ENCODE measurements around the gene STAM. TPM values are rescaled to one million over a fixed set of nuclear protein-coding genes. Genes with fewer than 3 reads are reported as not detected.

Gene STAM
- total and polyA plus RNA-seq, 8 donors = 6.8 to 49.2 (median 10.0) TPM

GRCh38 chr10:17758896-17759295, 114.9 kb downstream of the STAM start:
- Histone ChIP-seq H3K4me1 (peaks cover 0 to 19% (median 5%) of the 10 kb centered on the region in 4 donors), H3K9me3 (no peaks in the 10 kb centered on the region), H3K27ac (no peak overlapping the region), H3K4me3 (no peak overlapping the region), H3K36me3 (no peaks in the 10 kb centered on the region), H3K27me3 (no peaks in the 10 kb centered on the region)
- intact Hi-C loops (cut with DNase I; ENCODE audit: low total_unique reads) = no loop called here
- TF ChIP-seq POLR2A (IDR thresholded peaks at IDR 0.05) (no peak), CTCF (IDR thresholded peaks at IDR 0.05) (no peak), POLR2AphosphoS5 (IDR thresholded peaks at IDR 0.05) (no peak), EP300 (IDR thresholded peaks at IDR 0.05) (no peak)
- no peak for DNase-seq

DNA sequence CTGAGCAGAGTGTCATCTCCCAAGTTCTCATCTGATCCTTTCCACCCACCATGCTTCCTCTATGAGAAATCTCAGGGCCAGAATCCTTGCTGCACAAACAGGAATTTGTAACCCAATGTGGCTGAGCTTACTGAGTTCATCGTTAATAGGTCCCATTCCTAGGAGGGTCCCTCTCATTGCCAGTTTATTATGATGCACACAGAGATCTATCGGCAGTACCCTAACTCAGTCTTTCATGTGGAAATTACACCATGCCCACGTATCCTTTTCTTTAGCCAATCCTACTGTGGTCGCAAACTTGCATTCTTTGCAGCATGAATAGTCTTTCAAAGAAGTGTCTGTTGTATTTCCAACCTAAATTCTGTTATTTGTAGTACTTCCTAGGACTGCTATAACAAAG, 120.2 kb downstream of the STAM start:
- H3K27me3 ChIP-seq = no peaks in the 10 kb centered on the region
- H3K27ac ChIP-seq = no peak overlapping the region
- intact Hi-C loops (cut with DNase I; ENCODE audit: low total_unique reads) = no loop called here
- TF ChIP-seq CTCF (IDR thresholded peaks at IDR 0.05) = no peak
- TF ChIP-seq EP300 (IDR thresholded peaks at IDR 0.05) = no peak
- TF ChIP-seq POLR2A (IDR thresholded peaks at IDR 0.05) = no peak
- H3K9me3 ChIP-seq = no peaks in the 10 kb centered on the region
- WGBS, 5 donors = 63 to 73% (median 68%) methylated on average over 4 of the region's 4 CpGs
- DNase-seq = no peak
- H3K4me3 ChIP-seq = no peak overlapping the region
- peaks cover 0 to 2% (median 0%) of the 10 kb centered on the region in 4 donors for H3K4me1 ChIP-seq
- no peaks in the 10 kb centered on the region for H3K36me3 ChIP-seq

DNA sequence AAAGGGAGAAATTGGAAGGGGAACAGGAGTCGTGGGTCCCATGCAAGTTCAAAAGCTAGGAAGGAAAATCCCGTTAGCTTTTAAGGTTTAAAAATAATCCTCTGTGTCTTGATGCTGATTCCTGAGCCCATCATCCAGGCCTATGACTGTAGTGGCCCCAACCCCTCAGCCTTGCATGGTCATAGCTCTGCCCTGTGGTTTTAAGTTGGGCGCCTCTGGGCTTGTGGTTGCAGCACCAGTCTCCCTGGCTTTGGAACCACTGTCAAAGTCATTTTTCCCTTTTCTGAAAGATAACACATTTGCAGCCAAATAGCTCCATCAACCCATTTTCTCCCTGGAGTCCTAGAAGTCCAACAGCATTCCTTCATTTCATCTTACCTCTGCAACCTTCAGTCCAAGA, 121.7 kb downstream of the STAM start:
- Histone ChIP-seq H3K27me3 (no peaks in the 10 kb centered on the region), H3K36me3 (no peaks in the 10 kb centered on the region), H3K27ac (no peak overlapping the region), H3K4me3 (no peak overlapping the region), H3K4me1 (no peaks in the 10 kb centered on the region), H3K9me3 (no peaks in the 10 kb centered on the region)
- no peak for DNase-seq
- no peak for TF ChIP-seq EP300 (IDR thresholded peaks at IDR 0.05)
- no peak for TF ChIP-seq POLR2AphosphoS5 (IDR thresholded peaks at IDR 0.05)
- intact Hi-C loops (cut with DNase I; ENCODE audit: low total_unique reads) = no loop called here
- WGBS, 5 donors = 60 to 69% (median 65%) methylated on average over 3 of the region's 3 CpGs

Small RNA genes within 50 kb of the gene (small RNA-seq; reads per million reads assigned to genes)
- 0 reads per million in 4 donors for gene AC069542.2

Other genes with a start within 250 kb of the STAM start
- 1 to 10 TPM in 1 of 5 donors, not detected in 4; 3.7 TPM for gene ST8SIA6, start 189.6 kb upstream of the STAM start, total RNA-seq
- under 1 TPM in 2 of 3 donors, not detected in 1; 0.08 to 0.19 TPM for gene ST8SIA6, start 189.6 kb upstream of the STAM start, polyA plus RNA-seq
- gene HACD1, start 26.8 kb upstream of the STAM start, total RNA-seq = 100 to 1,000 TPM in 1 of 5 donors, 10 to 100 TPM in 4; 20.9 to 142 (median 40.8) TPM
- gene HACD1, start 26.8 kb upstream of the STAM start, polyA plus RNA-seq = 10 to 100 TPM; 11.5 to 17.9 (median 14.1) TPM
- 1 to 10 TPM in 4 of 5 donors, not detected in 1; 1.1 to 9.6 (median 3.1) TPM for gene TMEM236, start 108.0 kb downstream of the STAM start, total RNA-seq
- gene TMEM236, start 108.0 kb downstream of the STAM start, polyA plus RNA-seq = under 1 TPM in 2 of 3 donors, not detected in 1; 0.08 to 0.19 TPM
- 10 to 100 TPM in 3 of 5 donors, 1 to 10 TPM in 2; 4.9 to 50.3 (median 19.1) TPM for gene MRC1, start 165.2 kb downstream of the STAM start, total RNA-seq
- 1 to 10 TPM; 1.9 to 7.9 (median 7.0) TPM for gene MRC1, start 165.2 kb downstream of the STAM start, polyA plus RNA-seq